Ovary (tissue), 9 donors: ENCODE data around the gene GRK1. TPM values are rescaled to one million over a fixed set of nuclear protein-coding genes. Genes with fewer than 3 reads are reported as not detected.

ENCODE experiments used
- DNase-seq, 5 donors: peaks; one replicate each; pipeline ENCODE4 v3.0.0-alpha.2; 2019 to 2020
- H3K27ac ChIP-seq, 2 donors: fragments of 200-600 bp; one replicate each; pipeline versions ENCODE4 v1.5.1 to v1.8.0; 2019 to 2022
- H3K27me3 ChIP-seq: fragments of 200-600 bp; one replicate; pipeline ENCODE4 v1.8.0; 2022
- H3K36me3 ChIP-seq: fragments of 200-600 bp; sonication (generic); one replicate; pipeline ENCODE4 v1.5.1; 2019
- H3K4me1 ChIP-seq: one replicate; pipeline ENCODE4 v1.8.1; 2013; ENCODE audit warnings: mild to moderate bottlenecking, moderate library complexity; ENCODE audit not compliant: insufficient read depth
- H3K4me3 ChIP-seq: fragments of 200-600 bp; sonication (generic); one replicate; pipeline ENCODE4 v1.5.1; 2017
- H3K9me3 ChIP-seq, 2 donors: fragments of 200-600 bp in 1 of 2; sonication (generic) in 1 of 2; one replicate each; pipeline versions ENCODE4 v1.5.1 to v1.8.1; 2013 to 2019; ENCODE audit warnings: mild to moderate bottlenecking in 1 of 2, moderate library complexity in 1 of 2
- EP300 ChIP-seq: sonication (generic); formaldehyde crosslinking; IDR thresholded peaks from one replicate; pipeline ENCODE4 v1.6.1; 2017; ENCODE audit warnings: antibody characterized with exemption
- POLR2A ChIP-seq: fragments of 450-650 bp; IDR thresholded peaks from one replicate; pipeline ENCODE4 v1.6.1; 2017; ENCODE audit warnings: antibody characterized with exemption, mild to moderate bottlenecking, moderate library complexity
- WGBS, 3 donors: extraction: QIAGEN DNeasy Blood & Tissue Kit in 1 of 3; methylation state at CpG; one replicate each; pipeline versions ENCODE4 v1.1.5 to v1.1.7; 2013 to 2017; 5-methylcytosine and 5-hydroxymethylcytosine counted together
- intact Hi-C, 4 donors: fragments of 100-400 bp; cut with DNase I; formaldehyde crosslinking; loops; one replicate each; pipeline versions ENCODE4 v1.11.0 to v1.15.1; 2022 to 2023
- polyA plus RNA-seq, 2 donors: library from polyadenylated mRNA; stranded (reverse); fragments of 200-250 nt in 1 of 2; fragments of 350-450 nt in 1 of 2; fragmentation: Illumina TruSeq in 1 of 2; extraction: RNeasy Lipid Tissue Mini Kit (QIAGEN cat#74804) in 1 of 2; gene quantifications; one replicate each; pipeline ENCODE4 v1.2.3, GENCODE V29; 2013 to 2014
- total RNA-seq, 7 donors: library from RNA; depleted of rRNA in 2 of 7; stranded (reverse); fragments of >200 nt in 2 of 7; fragmentation: NEBNext Ultra II Directional in 3 of 7; extraction: Animal tissue kit (Norgen Biotek cat#: 25700) in 3 of 7; gene quantifications; one replicate each; pipeline versions ENCODE4 v1.1.0 to v1.2.4, GENCODE V29; 2016 to 2023
- TF ChIP-seq, protein P1 (sequence below), 3 donors: fragments of 450-650 bp in 2 of 3; fragments of 200-600 bp in 1 of 3; IDR thresholded peaks; one replicate each; pipeline versions ENCODE4 v1.5.1 to v1.8.0; 2016 to 2022; ENCODE audit warnings: antibody characterized with exemption in 3 of 3, mild to moderate bottlenecking in 1 of 3
- donor health status: DM: no; HTN: no; CAD: no; lungs with moderate emphysema.
- donor health status: DM: no; HTN: no; CAD: no.
- donor health status: Bipolar disorder and iron deficiency.
- donor health status: DM: yes; HTN: yes; CAD: no.
- donor health status: DM: no; HTN: no; CAD: no.
- donor health status: DM: yes; HTN: yes; CAD: no.

The GRK1 gene
- total and polyA plus RNA-seq, 9 donors, result 0.02 to 0.10 (median 0.07) TPM; not detected in 6

DNA sequence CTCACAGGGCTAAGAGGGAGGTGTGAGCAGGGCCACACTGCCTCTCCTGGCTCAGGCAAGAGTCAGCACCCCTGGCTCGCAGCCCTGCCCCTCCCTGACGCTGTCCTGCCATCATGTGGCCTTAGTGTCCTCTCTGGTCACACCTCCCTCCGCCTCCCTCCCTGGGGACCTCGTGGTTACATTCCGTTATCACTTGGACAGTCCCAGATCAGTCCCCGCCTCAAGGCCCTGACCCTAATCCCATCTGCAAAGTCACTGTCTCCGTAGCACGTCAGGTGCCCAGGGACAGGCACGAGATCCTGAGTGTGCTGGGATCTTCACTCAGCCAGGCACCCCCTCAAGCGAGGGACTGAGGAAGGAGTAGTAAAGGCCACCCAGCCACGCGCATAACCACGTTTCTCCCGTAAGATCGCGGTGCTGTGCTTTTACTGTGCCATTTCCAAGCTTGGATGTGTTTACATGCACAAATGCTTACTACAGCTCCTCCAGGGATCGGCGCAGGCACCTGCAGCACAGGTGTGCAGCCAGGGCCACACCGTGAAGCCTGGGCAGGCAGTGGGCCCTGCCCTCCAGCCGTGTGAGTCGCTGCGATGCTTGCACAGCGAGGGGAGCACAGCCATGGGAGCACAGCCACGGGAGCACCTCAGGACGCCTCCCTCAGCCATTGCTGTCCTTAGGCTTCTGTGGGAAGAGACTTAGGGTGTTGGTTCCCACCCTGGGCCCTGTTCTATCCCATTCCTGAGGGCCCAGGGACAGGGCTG lies 81.3 kb downstream of the GRK1 start:
- no peak for TF ChIP-seq POLR2A
- no peak for TF ChIP-seq EP300
- TF ChIP-seq, protein P1, sequence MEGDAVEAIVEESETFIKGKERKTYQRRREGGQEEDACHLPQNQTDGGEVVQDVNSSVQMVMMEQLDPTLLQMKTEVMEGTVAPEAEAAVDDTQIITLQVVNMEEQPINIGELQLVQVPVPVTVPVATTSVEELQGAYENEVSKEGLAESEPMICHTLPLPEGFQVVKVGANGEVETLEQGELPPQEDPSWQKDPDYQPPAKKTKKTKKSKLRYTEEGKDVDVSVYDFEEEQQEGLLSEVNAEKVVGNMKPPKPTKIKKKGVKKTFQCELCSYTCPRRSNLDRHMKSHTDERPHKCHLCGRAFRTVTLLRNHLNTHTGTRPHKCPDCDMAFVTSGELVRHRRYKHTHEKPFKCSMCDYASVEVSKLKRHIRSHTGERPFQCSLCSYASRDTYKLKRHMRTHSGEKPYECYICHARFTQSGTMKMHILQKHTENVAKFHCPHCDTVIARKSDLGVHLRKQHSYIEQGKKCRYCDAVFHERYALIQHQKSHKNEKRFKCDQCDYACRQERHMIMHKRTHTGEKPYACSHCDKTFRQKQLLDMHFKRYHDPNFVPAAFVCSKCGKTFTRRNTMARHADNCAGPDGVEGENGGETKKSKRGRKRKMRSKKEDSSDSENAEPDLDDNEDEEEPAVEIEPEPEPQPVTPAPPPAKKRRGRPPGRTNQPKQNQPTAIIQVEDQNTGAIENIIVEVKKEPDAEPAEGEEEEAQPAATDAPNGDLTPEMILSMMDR (IDR thresholded peaks at IDR 0.05), result no peak
- Histone ChIP-seq H3K27me3 (no peaks in the 10 kb centered on the region), H3K4me3 (no peak overlapping the region), H3K9me3 (no peaks in the 10 kb centered on the region), H3K36me3 (no peaks in the 10 kb centered on the region), H3K27ac (no peak overlapping the region), H3K4me1 (no peaks in the 10 kb centered on the region)
- DNase-seq, result no peak
- intact Hi-C loops, result no loop called here
- WGBS, 3 donors, result 81 to 82% (median 81%) methylated on average over 25 of the region's 25 CpGs

DNA sequence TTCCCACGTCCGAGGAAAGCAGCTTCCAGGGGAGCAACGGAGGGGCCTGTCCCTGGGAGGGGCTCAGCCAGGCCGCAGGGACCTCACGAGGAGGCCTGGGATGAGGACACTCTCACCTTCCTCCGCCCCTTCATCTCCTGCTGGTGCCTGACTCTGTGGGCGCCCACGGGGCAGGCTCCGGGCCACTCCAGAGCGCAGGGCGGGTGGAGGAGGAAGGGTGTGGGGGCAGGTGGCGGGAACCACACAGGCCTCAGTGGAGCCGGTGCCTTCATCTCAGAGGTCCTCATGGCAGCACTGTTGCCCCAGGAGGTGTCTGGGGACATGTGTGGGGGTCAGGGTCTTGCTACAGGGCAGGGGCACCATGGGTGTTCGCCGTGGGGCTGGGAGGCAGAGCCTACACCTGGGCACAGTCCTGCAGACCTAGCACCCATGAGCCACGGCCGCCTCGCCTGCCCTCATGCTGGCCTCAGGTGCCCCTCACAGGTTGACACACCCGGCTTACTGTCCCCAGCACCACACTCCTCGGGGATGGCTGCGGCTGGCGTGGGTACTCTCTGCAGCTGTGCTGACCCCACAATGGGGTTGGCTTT lies 81.9 kb downstream of the GRK1 start:
- no peak for TF ChIP-seq EP300
- no peak for TF ChIP-seq POLR2A
- TF ChIP-seq, protein P1 (IDR thresholded peaks at IDR 0.05), result no peak
- H3K27me3 ChIP-seq, result no peaks in the 10 kb centered on the region
- WGBS, 3 donors, result 88 to 91% (median 88%) methylated on average over 19 to 22 of the region's 22 CpGs
- intact Hi-C loops, result no loop called here
- H3K36me3 ChIP-seq, result no peaks in the 10 kb centered on the region
- no peaks in the 10 kb centered on the region for H3K9me3 ChIP-seq
- DNase-seq, result no peak
- no peaks in the 10 kb centered on the region for H3K4me1 ChIP-seq
- no peak overlapping the region for H3K27ac ChIP-seq
- no peak overlapping the region for H3K4me3 ChIP-seq

DNA sequence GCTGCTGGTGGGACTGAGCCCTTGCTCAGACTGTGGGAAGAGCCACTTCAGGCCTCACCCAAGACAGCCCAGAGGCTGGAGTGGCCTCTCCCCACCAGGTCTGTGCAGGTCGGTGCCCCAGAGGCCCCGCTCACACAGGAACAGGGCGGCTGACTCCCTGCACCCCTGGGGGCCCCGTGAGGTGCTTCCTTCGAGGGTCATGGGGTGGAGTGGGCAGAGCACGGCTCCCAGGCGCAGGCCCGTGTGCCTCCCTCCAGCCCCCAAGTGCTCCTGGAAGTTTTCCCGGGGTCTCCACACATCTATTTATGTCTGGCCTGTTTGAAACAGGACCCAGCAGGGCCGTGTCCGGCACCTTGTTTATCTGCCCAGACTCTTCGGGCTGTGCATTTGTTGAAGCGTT lies 82.5 kb downstream of the GRK1 start:
- TF ChIP-seq EP300 (no peak), POLR2A (no peak)
- TF ChIP-seq, protein P1 (IDR thresholded peaks at IDR 0.05), result no peak
- no peaks in the 10 kb centered on the region for H3K27me3 ChIP-seq
- no peaks in the 10 kb centered on the region for H3K36me3 ChIP-seq
- intact Hi-C loops, result no loop called here
- 74 to 83% (median 77%) methylated on average over 9 to 13 of the region's 13 CpGs for WGBS, 3 donors
- H3K4me3 ChIP-seq, result no peak overlapping the region
- no peak overlapping the region for H3K27ac ChIP-seq
- DNase-seq, result no peak
- H3K4me1 ChIP-seq, result no peaks in the 10 kb centered on the region
- H3K9me3 ChIP-seq, result no peaks in the 10 kb centered on the region

DNA sequence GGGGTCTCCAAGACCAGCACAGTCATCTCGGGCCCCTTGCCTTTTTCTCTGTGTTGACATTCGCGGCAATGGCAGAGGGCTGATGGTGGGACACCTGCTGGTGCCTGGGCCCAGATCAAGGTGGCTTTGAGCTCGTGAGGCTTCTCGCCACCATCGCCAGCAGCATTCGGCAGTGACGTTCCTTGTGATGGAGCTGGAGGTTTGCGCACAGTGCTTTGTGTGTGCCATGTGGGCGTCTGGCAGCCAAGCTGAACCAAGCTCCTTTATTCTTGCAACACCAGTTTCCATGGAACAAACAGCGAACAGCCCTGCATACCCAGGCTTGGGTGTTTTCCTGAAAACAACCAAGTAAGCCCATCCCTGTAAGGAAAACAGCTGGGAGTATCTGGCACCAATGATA lies 82.9 kb downstream of the GRK1 start:
- Histone ChIP-seq H3K27ac (no peak overlapping the region), H3K27me3 (no peaks in the 10 kb centered on the region), H3K4me3 (no peak overlapping the region), H3K9me3 (no peaks in the 10 kb centered on the region), H3K36me3 (no peaks in the 10 kb centered on the region), H3K4me1 (no peaks in the 10 kb centered on the region)
- intact Hi-C loops, result no loop called here
- TF ChIP-seq EP300, result no peak
- TF ChIP-seq, protein P1 (IDR thresholded peaks at IDR 0.05), result no peak
- no peak for TF ChIP-seq POLR2A
- no peak for DNase-seq
- 73 to 83% (median 75%) methylated on average over 11 of the region's 11 CpGs for WGBS, 3 donors
